Ramos (cell line): ENCODE data around the gene CDC42EP3.

ENCODE experiments used
- in situ Hi-C: fragments of 300-500 bp; cut with MboI; formaldehyde crosslinking; loops from one replicate; pipeline ENCODE4 v1.14.3; 2022; ENCODE audit warnings: low sequenced_read_pairs; ENCODE audit not compliant: unreplicated experiment

CDC42EP3 gene

GRCh38 chr2:37671009-37671815 lies at the start of gene CDC42EP3:
Gene CDC42EP3, minus strand, starts transcription at chr2:37671642. Its CDS starts 25,055 bp downstream, at chr2:37646587.
- in situ Hi-C loops = loop anchor here (10.0 kb wide), 1 partner anchor 276 kb away; no protein-coding TSS in a partner anchor

- in situ Hi-C loops = no loop called here
Measured at GRCh38 chr2:37721201-37721560, 49.7 kb upstream of the CDC42EP3 start.

DNA sequence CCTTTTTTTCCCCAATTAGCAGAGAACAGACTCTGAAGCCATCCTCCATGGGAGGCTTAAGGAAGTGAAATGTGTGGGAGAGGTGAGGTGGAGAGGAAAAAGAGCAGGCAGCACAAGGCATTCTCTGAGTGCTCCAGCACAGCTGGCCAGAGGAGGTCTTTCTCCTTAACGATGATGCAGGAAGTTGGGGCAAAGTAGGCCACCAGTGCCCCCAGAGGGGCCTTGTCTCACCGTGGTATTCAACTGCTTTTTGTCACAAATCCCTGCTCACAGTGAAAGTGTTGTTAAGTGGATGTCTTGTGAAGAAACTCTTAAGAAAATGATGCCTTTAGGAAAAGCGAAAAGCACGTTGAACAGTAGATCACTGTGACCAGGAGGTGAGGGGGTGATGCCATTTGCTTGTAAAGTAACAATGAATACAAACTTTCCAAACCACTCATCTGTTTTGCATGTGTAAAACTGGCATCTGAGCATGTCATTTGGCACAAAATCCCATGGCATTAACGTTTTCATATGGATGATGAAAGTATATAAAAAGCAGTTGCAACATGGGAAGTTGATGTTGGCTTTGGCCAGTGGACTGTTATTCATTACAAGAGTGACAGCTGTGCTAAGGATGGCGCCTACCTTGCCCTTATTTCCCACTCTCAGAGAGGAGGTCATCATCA lies 49.2 kb upstream of the CDC42EP3 start:
- in situ Hi-C loops = no loop called here

GRCh38 chr2:37718515-37719161 lies 47.2 kb upstream of the CDC42EP3 start:
- in situ Hi-C loops = no loop called here

DNA sequence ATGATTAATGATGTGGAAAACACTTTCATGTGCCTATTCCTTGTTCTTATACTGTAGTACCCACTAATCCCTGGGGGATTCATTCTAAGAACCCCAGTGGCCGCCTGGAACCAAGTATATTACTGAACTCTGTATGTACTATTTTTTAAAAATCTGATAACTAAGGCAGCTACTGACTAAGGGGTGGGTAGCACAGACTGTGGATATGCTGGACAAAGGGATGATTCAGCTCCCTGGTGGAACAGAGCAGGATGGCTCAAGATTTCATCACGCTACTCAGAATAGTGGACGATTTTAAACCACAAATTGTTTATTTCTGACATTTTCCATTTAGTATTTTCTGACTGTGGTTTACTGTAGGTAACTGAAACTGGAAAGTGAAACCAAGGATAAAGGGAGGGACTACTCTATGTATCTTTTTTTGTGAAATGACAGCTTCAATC lies 41.8 kb upstream of the CDC42EP3 start:
- in situ Hi-C loops = no loop called here

DNA sequence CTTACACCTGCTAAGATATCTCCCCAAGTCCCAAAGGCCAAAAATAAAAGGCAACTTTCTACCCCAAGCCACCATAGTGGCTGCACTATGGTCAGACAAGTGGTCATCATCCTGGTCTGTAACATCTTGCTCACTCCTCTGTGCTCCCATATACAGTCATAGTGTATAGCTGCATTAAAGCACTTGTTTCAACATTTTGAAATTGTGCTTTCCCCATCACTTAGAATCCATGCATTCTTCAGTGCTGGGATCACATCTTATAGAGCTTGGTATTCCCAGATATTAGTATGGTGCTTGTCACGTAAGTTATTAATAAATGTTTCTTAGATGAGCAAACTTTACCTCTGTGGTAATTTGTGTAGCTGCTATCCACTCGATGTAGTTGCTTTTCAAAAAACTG lies 40.4 kb upstream of the CDC42EP3 start:
- in situ Hi-C loops = no loop called here

- in situ Hi-C loops = no loop called here
Measured at GRCh38 chr2:37711308-37711731, 39.9 kb upstream of the CDC42EP3 start.

DNA sequence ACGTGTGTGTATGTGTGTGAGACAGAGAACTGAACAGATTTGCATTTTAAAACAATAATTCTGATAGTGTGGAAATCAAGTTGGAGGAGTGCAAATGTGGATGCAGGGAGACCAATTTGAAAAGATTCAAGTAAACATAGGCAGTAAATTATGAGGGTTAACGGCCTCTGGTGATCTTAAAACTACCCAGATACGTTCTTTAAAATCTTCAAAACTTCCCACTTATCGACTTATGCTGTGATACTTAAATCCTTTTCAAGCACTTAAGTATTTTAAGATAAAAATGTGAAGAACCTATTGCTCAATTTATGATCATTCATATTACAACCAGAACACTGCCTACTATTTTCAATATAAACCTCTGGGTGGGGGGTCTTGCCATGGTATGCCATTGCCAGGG lies 37.7 kb upstream of the CDC42EP3 start:
- in situ Hi-C loops = no loop called here

- in situ Hi-C loops = no loop called here
Measured at GRCh38 chr2:37708146-37708545, 36.7 kb upstream of the CDC42EP3 start.

GRCh38 chr2:37707393-37707792 lies 36.0 kb upstream of the CDC42EP3 start:
- in situ Hi-C loops = no loop called here

GRCh38 chr2:37706334-37707183 lies 35.1 kb upstream of the CDC42EP3 start:
- in situ Hi-C loops = no loop called here

DNA sequence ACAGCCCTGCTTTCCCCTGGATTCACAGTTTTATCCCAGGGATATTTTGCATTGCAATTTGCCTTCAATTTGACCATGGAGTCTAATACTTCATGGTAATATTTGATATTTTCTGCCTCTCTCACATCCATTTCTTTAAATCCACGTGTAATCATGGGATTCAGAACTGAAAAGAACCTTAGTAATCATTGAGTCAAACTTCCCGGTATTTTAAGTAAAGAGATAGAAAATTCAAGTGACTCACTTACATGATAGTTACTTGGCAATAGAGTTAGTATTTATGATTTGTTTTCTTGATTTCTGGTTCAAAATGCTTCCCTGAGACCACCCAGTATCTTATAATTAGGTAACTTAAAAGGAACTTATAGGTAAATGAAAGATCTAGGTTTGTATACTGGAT lies 33.7 kb upstream of the CDC42EP3 start:
- in situ Hi-C loops = no loop called here

DNA sequence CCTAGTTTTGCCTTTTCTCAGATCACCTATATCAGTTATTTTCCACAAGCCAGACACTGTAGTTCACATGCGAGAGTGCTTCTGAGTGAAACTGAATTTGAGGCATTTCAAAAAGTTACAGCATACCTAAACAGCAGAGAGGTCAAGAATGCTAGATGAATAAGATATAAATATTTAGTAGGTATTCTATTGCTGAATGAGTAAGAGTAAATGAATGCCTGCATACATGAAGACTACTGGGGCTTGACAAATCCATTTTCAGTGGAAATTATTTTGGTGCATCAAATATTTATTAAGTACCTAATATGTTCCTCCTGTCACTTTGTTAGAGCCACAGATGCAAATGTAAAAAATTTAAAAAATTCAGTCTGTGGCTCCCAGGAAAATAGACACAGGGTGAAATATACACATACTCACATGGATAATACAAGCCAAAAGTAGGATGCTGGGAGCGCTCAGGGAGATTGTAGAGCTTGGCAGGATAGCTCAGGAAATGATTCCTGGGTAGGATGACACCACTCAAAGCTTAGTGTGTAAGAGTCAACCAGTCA lies 27.6 kb upstream of the CDC42EP3 start:
- in situ Hi-C loops = no loop called here

- in situ Hi-C loops = no loop called here
Measured at GRCh38 chr2:37695336-37695735, 23.9 kb upstream of the CDC42EP3 start.

DNA sequence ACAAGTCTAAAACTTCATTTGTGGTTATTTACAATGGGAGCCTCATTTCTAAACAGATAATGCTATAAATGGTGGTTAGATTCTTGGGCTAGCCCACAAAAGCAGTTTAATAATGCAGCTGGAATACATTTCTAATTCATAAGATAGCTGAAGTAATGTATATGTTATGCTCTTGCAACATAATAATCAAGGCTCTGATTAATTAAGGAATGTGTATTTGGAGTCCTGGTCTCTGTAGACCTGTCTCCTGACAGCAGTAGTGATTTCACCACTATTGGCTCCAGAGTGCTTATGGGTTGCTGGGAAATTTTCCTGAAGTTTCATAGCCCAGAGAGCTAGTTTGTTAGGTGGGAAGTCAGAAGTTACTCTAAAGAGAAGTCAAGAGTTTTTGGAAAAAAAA lies 21.3 kb upstream of the CDC42EP3 start:
- in situ Hi-C loops = no loop called here

GRCh38 chr2:37689751-37690150 lies 18.3 kb upstream of the CDC42EP3 start:
- in situ Hi-C loops = no loop called here

DNA sequence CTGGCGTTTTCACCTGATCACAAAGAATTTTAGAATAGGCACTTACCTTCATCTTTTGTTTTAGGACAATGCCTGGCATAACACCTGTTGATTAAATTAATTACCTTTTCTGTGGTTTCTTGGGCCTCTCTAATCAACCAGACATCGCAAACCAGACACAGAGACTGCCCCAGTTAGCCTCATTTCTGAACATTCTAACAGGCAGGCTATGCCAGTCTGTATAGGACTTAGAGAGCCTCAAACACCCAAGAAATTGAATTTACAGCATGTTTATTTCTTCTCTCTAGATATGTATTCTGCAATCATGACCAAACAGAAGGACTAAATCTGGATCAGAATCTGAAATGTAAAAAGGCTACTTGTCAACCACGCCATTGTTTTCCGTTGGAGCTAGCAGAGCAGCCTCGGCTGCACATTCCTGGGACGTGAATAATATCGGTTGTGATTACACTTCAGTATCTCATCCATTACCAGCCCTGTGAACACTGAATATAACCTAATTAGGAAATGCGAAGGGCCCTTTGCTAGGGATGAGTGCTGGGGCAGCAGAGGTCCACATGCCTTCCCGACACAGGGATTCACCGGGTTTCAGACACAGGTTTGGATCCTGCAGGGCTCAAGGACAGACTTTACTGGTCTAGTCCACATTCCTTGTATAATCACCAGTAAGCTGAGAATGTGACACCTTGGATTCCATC lies 17.5 kb upstream of the CDC42EP3 start:
- in situ Hi-C loops = no loop called here

- in situ Hi-C loops = no loop called here
Measured at GRCh38 chr2:37686792-37687526, 15.5 kb upstream of the CDC42EP3 start.

DNA sequence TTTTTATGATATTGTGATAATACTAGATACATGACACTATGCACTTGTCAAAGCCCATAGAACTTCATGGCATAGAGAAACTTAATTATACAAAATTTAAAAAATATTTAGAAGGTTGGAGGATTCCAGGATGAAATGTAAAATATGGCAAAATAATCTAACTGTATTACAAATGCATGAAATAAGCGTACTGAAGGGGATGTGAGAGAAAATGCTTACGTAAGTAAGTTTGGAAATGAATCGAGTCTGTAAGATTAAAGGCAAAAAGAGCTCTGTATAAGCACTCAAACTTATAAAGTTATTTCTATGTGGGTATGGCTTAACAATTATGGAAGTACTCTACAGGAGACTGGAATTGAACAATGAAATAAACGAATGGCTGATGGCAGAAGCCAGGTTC lies 13.4 kb upstream of the CDC42EP3 start:
- in situ Hi-C loops = no loop called here
